Fibroblast of the aortic adventitia (primary cell): Measurements from ENCODE around the gene GRM8. TPM values are rescaled to one million over a fixed set of nuclear protein-coding genes. Genes with fewer than 3 reads are reported as not detected.
A peak's percentile ranks its signal among the peaks of the same experiment; 100 is the strongest.

Source experiments
- DNase-seq: peaks from one replicate; pipeline ENCODE4 v3.0.0-alpha.2; 2010; ENCODE audit warnings: low read depth
- H3K4me3 ChIP-seq: 2 replicates; pipeline ENCODE4 v1.5.1; 2011; ENCODE audit warnings: low read depth, mild to moderate bottlenecking, control low read depth, low read length, moderate library complexity
- total RNA-seq: library from RNA; depleted of rRNA; stranded (reverse); fragments of >200 nt; gene quantifications from 2 replicates; pipeline ENCODE4 v1.2.3, GENCODE V29; 2012; ENCODE audit warnings: low replicate concordance
- TF ChIP-seq, protein P1 (sequence below): IDR thresholded peaks from 2 replicates; pipeline ENCODE4 v1.5.1; 2011; ENCODE audit warnings: mild to moderate bottlenecking, low read length, control low read depth, inconsistent platforms; ENCODE audit not compliant: insufficient read depth

GRM8 gene
- total RNA-seq, 1 donor, result 0.36 TPM

DNA sequence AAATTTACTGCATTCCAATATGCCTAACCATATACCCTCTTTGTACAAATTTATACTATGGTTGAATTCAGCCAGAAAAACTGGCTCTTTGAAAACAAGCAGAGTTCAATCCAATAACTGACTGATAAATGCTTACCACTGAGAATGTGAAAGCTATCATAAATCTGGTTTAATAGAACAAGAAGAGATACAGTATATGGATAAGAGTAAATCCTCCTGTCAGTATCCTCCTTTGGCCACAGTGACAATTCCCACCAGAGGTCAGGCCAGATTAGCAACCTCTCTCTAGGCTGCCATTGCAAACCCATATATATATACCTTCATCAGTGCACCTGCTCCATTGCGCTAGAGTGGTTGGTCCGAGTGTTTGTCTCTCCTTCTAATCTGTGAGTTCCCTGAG lies 647.2 kb downstream of the GRM8 start:
- no peak for DNase-seq
- TF ChIP-seq, protein P1, sequence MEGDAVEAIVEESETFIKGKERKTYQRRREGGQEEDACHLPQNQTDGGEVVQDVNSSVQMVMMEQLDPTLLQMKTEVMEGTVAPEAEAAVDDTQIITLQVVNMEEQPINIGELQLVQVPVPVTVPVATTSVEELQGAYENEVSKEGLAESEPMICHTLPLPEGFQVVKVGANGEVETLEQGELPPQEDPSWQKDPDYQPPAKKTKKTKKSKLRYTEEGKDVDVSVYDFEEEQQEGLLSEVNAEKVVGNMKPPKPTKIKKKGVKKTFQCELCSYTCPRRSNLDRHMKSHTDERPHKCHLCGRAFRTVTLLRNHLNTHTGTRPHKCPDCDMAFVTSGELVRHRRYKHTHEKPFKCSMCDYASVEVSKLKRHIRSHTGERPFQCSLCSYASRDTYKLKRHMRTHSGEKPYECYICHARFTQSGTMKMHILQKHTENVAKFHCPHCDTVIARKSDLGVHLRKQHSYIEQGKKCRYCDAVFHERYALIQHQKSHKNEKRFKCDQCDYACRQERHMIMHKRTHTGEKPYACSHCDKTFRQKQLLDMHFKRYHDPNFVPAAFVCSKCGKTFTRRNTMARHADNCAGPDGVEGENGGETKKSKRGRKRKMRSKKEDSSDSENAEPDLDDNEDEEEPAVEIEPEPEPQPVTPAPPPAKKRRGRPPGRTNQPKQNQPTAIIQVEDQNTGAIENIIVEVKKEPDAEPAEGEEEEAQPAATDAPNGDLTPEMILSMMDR, result no peak
- no peak overlapping the region for H3K4me3 ChIP-seq

DNA sequence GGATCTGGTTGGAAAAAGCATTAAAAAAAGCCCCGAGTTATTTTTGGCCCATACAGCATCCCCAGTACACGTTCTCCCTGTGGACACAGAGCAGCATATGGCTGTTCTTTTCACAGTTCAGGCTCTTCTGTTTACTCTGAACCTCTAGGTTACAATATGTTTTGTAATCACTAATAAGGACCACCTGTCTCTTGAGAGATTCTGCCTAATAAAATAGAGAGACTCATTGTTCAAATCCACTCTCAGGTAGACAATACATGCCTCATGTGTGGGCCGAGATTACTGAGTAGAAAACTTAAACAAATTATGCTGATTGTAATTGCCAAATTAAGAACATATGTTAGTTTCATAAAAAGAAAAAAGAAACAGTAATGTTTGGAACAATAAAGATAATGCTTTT lies 647.7 kb downstream of the GRM8 start:
- DNase-seq, result no peak
- no peak overlapping the region for H3K4me3 ChIP-seq
- TF ChIP-seq, protein P1, result no peak

DNA sequence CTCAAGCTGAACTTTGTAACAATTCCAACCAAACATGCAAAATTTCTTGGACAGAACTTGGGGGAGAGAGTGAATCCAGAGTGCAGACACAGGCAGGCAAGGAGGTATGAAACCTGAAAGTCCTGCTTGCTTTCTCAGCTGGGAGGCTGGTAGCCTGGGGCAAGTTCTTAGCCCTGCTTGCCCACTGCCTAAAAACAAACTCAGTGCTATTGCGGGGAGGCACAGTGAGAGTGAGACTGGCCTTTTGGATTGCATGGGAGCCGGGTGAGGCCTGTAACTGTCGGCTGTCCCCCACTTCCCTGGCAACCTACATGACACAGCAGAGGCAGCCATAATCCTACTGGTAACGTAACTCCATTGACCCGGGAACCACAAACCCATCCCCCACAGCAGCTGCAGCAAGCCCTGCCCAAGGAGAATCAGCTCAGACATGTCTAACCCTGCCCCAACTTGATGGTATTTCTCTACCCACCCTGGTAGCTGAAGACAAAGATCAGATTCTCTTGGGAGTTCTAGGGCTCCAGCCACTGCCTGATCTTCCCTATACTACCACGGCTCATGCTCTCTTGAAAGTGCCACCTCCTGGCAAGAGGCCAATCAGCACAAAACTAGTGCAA lies 663.6 kb downstream of the GRM8 start:
- no peak for DNase-seq
- TF ChIP-seq, protein P1, result no peak
- H3K4me3 ChIP-seq, result no peak overlapping the region

DNA sequence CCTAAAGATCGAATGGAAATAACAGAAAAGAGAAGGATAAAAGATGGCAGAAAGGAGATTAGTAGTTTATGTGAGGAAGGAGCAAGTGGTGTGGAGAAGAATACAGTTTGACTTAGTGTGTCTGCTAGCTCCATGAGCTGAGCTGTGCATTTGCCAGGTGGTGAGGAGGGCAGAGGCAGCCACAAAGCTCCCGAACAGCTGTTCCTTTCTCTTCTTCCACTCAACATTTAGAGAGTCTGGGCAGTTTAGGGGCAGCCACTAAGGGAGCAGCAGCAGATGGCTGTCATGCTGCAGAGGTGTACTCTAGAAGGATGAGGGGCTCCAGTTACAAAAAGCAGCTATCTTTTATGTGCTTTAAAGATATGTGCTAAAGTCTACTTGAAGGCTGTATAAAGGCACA lies 674.4 kb downstream of the GRM8 start:
- H3K4me3 ChIP-seq, result no peak overlapping the region
- TF ChIP-seq, protein P1, result no peak
- no peak for DNase-seq

DNA sequence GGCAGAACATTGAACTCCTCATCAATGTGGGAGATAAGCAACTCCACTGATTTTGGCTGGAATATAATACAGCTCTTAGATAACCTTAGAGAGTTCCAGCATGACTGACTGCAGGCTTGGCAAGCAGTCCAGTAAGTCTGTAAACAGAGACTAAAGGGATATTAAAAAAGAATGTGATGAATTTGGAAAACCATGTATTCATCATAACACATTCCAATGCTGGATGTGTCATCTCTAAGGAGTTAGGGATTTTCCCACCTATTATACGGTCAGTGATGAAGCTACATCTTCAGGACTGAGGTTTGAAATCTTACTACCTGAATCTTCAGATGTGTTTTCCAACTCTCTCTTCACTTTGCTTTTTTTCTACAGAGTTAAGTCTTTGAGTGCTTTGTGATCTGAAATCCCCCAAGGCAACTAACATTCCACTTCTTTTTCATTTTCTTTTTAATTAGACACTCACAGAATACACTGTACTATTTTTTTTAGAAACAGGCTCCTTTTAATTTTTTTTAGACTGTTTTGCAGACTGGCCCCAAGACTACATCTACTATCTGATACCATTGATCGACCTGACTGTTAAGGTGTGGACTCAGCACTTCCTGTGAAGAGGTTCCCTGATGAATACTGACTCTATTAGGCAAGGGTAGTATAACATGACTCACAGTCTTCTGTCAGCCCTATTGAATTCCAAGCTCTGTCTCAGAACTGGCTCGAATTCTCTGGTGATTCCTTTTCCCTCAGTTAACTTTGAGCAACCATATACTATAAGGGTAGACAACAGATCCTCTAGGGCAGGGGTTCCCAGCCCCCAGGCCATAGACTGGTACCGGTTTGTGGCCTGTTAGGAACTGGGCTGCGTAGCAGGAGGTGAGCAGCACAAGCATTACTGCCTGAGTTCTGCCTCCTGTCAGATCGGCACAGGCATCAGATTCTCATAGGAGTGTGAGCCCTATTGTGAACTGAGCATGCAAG lies 678.2 kb downstream of the GRM8 start:
- DNase-seq, result peak; percentile 56
- TF ChIP-seq, protein P1, result no peak
- H3K4me3 ChIP-seq, result no peak overlapping the region

DNA sequence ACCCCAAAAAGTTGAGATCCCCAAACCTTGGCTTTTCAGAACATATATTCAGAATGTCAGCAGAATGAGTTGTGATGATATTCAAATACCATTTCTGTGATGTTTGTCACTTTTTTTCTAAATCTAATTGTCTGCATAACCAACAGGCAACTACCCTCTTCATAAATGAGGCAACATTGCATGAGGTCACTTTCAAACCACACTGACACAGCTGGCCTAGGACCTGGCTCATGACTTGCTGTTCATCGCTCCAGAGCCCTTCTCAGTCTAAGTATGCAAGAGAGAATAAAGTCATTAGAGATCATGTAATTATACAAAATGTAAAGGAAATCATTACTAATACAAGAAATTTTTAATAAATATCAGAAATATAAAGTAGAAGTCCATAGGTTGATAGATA lies 681.9 kb downstream of the GRM8 start:
- no peak for DNase-seq
- H3K4me3 ChIP-seq, result no peak overlapping the region
- TF ChIP-seq, protein P1, result no peak
